Femur (tissue), 1 donor: Measurements from ENCODE around the gene STC2.
A peak's percentile ranks its signal among the peaks of the same experiment; 100 is the strongest.

Source experiments
- DNase-seq: peaks from one replicate; pipeline ENCODE4 v3.0.0-alpha.2; 2017

The STC2 gene

DNA sequence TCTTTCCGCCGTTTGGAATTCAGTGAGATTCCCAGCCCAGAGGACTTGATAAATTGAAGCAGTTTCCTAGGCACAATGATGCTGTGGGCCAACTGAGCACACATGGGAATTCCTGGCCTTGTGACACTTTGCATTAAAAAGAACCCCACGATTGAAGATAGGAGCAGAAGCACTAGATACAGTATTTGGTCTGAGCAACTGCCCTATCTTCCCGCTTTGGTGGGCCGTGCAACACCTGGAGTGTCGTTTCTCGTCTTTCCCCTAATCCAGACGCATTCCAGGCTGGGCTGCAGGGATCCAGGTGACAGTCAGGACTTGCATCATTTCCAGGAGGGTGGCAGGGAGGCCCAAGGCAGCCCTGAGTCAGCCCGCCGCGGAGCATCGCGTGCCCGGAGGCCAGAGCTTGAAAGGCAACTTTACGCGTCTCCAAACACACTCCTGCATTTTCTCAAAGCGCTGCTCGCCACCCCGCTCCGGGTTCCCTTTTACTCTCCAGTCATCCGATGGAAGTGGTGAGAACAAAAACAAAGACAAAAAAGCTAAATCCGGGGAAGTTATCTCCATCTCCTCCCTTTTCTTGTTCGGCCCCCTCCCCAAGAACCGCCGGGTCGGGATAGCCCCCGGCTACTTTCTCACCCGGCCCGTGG, 753 bp upstream of the STC2 start:
- no peak for DNase-seq

DNA sequence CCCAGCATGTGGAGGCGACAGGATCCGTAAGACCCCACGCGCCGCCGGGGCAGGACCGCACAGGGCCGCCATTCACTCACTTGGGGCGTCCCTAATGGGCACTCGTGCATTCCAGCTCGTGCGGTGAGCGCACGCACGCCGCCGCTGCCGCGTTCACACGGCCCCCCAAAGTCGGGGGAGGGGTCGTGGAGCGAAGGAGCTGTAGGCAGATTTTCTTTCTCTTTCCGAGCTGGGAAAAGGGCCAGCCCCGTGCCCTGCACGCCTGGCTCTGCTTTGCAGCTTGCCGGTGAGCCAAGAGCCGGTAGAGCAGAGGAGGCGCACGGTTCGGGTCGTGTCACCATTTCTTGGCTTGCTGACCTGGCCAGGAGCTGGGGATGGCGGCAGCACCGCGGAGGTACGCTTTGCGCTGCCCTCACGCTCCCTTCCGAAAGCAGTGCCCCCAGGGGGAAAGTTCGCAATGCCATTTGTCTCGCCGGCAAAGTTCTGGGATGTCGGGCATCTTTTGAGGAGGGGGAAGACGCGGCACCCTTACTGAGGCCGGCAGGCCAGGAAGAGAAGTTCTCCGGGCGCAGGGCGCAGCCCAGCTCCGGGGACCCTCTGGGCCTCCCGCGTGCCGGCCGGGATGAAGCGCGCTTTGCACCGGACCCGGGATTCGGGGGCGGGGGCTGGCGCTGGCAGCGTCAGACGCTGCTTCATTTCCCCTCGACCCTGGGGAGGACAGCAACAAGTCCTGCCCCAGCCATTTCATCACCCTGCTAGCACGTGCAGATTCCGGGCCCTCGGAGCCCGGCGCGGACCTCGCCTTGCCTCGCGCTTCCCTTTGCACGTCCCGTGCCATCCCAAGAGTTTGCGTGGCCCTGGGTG, 898 bp downstream of the STC2 start:
- DNase-seq: no peak

DNA sequence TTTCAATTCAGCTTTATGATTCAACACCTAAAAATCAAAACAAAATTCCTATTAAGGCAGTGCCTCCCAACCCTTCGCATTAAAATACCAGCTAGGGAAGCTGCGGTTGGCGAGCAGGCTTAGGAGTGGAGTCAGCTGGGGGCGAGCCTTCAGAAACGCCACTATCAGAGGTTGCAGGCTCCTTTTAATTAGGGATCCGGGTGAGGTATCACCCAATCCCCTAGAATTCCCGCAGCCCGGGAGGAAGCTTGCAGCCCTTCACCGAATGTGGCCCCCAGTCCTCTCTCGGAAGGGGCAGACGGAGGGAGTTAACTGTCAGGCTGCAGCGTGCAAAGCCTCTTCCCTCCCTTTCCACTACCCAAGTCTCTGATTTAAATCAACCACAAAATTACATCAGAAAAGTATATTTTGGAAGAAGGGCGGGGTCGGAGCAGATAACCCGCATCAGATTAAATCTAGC, 1.7 kb downstream of the STC2 start:
- no peak for DNase-seq

DNA sequence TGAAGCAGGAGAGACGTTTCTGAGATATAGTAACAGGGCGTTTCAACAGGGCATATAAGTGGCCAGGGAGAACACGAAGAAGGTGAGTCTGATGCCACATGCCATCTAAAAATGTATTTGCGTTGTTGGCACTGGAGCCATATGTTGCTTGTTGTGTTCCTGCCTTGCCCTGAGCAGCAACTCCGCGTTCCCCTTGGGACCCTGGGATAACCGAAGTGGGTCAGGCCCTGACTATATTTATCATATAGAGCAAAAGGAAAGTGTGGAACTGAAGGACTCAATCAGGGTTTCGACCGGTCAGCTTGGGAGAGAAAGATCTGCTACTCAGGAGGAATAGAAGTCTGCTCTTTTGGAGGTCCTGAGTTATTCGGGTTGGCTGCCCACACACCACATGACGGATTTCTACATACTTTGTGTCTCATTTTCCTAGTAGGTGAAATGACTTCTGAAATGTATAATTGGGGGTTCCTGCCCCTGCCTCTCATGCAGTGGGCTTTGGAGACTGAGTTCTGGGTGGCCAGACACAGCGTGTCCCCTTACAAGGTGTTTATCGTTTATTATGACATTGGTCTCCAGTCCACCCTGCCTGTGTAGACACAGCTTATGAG, 3.0 kb downstream of the STC2 start:
- DNase-seq: no peak

DNA sequence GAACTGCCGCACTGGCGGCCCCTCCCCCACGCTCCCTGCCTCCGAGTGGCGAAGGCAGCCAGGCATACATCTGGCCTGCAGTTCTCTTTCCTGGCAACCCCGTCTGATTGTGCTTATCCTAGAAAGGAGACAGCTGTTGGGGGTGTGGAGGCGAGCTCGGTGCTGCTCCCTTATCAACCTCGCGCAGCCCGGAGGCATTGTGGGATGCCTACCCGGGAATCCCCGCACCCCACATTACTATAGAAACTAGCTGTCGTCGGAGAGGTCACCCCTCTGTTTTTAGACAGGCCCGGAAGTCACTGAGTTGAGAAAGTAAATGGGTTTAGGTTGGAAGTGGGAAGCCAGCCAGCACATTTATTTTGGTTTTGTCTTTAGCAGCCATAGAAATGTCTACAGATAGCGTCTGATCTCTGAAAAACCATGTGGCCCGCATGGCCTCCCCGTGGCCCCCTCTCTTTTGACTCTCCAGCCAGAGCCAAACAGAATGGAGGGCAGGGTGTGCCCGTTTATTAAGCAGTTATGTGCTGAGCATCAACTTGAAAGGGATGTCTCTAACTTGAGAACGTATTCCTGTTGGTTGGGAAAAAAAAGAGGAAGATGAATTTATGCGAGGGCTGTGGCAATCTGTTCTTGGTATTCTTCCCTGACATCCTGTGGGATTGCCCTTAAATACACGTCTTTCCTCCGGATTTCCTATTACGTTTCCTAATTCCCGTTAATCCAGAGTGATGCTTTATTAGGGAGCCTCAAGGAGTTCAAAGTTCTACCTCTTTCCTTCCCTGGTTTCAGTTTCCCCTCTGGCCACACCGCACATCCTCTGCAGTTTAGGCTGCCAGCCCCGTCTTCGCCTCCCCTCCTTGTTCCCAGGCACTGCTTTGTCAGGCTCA, 3.9 kb downstream of the STC2 start:
- peak; percentile 90 for DNase-seq

DNA sequence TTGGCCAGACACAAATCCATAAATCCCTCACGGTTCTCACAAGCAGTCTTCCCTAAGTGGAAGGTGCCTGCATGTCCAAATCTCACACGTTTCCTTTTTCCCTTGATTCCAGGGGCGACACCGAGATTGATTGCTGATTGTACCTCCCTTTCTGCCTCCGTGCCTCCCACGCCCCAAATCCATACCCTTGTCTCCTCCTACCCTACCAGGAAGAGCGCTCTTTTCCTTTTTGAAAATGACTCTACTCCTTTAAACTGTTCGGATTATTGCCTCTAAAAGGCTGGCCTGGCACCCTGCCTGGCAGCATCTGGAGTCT, 4.5 kb downstream of the STC2 start:
- DNase-seq: no peak

DNA sequence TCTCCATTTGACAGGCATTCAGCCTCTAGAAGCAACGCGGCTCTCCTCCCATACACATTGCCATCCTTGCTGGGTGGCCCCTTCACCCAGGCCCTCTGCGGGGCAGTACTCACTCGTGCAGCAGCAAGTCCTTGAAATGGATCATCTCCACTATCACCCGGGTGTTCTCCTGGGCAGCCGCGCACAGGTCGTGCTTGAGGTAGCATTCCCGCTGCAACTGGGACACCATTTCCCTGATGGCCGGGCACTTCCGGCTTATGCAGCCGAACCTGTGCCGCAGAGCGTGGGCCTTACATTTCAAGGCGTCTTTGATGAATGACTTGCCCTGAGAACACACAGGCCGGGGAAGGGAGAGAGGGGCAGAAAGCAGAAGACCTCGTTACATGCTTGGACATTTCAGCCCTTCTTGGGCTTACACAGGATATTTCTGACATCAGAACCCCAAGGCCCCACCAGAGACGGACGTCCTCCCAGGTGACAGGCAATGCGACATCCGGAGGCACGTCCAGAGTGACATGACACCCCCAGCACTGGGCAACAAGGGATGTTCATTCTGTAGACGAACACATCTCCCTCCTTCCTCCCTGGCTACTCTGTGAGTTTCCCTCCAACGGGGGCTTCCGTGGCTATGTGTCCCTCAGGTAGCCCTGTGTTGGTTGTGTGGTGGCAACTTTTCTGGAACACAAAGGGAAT, 5.0 kb downstream of the STC2 start:
- no peak for DNase-seq

DNA sequence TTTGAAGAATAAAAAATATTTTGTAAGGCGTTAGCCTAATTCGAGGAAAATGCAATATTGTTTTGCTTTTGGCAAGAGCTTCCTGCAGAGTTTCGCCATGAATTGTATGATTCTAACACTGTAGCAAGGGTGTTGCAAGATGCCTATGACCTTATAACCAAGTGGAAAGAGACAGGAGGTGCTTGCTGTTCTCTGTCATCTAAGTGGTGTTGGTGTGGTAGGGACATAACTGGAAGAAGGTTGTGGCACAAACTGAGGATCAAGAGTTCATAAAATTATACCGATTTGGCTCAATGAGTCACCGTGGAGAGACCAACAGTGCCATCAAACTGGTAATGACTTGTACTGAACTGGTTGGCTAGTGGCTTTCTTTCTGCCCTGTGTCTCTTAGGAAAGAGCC, 6.3 kb downstream of the STC2 start:
- no peak for DNase-seq

DNA sequence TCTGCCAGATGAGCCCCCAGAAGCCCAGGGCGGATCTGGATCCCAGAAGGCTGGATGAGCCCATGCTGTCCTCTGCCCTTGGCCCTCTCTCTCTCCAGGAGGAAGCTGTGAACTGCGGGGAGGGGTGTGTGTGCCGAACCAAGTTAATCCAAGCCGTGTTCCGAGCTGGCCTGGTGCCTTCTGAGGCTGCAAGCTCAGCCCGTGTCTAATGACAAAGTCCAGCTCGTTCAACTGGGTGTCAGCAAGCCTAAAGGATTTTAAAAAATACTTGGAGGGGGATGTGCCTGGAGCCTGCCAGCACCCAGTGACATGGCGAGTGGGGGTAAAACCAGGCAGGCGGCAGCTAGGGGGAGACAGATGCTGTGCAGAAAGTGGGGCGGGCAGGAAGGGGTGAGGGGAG, 8.0 kb downstream of the STC2 start:
- DNase-seq: peak; percentile 75

DNA sequence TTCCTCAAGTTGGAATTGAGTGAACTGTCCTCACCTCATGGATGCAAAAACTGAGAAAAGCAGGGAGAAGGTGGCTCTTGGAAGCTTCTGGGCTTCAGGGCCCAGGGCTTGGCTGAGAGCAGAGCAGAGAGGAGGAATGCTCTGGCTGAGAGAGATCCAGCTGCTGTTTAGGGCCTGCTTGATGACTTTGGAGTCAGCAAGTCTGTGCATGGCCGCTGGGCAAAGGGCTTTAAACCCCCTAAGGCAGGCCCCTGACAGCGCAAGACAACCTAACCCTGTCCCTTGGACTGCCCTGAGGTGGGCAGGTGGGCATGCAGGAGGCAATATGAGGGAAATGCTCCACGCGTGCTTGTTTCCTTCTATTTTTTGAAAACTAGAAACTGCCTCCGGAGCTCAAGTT, 8.6 kb downstream of the STC2 start:
- DNase-seq: no peak

DNA sequence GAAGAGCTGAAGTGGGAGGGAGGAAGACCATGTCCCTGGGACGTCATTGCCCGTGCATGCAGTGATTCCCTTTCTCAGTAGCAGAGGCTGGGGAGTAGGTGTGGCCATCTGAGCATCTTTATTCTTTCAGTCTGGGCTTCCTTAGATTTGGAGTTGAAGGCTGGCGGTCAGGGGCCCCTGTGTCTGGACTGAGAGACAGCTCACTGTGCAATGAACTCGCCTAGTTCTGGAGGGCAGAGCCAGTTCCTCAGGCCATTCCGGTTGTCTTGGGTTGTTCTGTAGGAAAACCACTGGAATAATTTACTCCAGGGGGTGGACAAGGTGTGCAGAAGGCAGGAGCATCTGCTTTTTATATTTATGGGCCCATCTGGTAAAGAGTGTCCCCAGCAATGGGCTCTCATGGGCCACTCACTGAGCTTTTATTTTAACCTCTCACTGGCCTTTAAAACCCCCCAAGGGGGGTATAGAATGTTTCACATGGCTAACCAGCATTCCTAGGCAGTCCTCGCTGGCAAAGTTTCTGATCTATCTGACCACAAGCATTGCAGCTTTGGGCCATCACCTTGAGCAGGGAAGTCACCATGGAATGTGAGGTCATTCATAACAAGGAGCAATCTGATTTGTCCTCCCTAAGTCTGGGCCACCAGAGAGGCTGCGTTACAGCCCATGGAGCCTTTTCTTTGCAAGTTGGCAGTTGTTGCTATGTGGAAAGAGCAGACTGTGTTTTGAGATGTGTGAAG, 9.2 kb downstream of the STC2 start:
- DNase-seq: no peak

DNA sequence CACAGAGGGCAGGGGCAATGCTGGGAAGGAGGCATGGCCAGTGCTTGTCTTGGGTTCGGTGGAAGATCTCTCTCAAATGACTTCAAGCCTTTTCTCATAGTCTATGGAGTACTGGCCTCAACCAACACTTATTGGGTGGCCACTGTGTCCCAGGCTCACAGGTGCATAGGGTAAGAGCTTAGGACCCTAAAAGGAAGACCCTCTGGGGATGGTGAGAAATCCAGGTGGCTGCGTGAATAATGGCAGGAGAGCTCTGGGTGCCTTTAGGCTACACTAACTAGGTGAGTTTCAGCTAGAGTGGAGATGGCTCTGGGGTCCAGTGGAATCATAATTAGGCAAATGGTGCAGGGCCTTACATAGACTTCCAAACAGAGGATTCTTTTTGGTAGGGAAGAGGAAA, 9.9 kb downstream of the STC2 start:
- DNase-seq: no peak

DNA sequence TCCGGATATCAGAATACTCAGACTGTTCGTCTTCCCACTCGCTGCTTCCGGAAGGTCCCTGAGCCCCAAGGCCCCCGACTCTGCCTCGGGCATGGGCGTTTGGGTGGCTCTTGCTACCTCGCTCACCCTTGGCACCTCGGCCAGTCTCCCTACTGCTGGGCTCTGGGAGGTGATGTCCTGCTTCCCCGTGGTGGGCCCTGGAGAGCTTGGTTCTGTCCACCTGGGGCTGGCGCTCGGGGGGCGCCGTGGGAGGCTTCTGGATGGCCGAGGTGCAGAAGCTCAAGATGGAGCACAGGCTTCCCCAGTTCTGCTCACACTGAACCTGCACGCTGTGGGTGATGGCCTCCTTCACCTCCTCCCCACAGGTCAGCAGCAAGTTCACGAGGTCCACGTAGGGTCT, 10.4 kb downstream of the STC2 start:
- DNase-seq: no peak

DNA sequence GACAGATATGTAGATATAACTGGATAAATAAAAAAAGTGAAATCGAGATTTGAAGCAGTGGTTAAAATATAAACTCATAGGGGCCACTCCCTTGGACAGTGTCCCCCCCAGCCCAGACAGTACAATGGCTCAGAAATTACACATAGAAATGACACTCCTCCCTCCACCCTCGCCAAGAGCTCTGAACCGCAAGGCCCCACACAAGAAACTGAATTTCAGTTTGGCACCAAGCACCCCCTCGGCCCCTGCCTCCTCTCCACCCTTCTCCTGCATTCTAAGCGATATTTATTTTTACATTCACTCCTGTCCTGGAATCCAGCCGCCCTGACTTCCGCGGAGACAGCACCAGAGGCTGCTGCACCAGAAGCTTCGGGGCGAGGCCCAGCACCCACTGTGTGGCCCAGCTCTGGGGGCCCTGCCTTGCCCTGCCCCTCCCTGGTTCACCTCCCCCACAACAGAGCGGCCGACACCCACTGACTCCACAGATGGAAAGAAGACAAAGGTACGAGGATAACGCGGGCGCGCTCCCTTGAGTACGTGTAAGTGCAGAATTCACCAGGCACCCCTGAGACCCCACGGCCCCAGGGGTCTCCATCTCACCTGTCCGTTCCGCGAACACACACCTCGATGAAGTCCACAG, 11.0 kb downstream of the STC2 start:
- DNase-seq: no peak

DNA sequence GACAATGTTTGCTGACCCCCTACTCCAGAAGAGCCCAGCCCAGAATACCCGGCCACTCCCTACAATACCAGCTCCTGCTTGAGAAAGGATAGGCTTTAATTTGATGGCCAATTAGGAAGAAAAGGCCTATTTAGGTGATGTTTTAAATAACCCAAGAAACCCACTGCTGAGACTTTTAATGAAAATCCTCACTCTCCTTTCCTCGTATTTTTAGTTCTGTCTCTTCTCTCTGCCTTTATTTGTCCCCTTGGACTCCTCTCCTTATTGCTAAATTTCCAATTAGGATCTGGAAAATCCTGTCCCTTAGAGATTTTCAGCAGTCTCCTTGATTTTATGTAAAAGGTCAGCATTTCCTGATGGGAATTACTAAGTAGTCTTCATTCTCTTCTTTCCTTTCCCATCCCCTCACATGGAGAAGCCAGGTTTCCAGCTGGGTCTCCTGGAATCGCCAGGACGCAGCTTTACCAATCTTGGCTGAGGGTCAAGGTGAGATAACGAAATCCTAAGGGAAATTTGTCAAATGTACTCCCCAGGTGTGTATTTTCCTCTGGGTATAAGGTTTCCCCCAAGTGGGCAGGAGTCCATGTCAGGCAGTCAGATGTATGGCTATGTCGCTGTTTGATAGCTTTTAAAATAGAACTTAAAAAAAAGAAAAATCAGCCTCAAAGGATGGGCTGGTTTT, 11.7 kb downstream of the STC2 start:
- DNase-seq: no peak

DNA sequence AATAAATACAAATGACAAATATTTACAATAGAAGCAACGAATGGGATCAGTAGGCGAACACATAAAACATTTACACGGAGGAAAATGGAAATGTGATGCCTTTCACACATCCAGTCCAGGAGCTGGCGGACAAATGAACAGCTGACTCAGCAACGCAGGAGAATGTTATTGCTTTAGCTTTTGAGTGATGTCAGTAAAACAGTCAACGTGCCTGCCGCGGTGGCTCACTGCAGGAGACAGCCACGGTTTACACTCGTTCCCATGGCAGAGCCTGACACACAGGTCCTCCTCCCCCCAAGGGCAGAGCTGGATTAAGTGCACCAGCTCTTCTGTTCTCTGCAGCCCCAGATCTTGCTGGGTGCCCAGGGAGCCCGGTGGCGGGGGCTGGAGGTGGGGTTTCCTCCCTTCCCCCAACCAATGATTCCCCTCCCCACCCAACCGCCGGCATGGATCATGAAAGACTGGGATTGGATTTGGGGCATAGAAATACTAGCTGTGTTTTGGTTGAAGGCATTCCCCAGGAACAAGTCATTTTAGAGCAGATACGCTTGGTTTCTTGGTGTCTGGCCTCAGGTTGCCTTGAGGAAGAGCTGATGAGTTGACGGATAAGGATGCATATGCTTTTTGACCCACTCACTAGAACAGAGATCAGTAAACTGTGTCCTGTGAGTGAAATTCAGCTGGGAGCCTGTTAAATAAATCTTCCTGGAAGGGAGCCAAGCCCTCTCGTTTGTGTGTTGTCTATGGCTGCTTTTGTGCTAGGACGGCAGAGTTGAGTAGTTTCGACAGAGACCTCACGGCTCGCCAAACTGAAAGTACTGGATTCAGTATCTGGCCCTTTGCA, 12.5 kb downstream of the STC2 start:
- peak; percentile 66 for DNase-seq

DNA sequence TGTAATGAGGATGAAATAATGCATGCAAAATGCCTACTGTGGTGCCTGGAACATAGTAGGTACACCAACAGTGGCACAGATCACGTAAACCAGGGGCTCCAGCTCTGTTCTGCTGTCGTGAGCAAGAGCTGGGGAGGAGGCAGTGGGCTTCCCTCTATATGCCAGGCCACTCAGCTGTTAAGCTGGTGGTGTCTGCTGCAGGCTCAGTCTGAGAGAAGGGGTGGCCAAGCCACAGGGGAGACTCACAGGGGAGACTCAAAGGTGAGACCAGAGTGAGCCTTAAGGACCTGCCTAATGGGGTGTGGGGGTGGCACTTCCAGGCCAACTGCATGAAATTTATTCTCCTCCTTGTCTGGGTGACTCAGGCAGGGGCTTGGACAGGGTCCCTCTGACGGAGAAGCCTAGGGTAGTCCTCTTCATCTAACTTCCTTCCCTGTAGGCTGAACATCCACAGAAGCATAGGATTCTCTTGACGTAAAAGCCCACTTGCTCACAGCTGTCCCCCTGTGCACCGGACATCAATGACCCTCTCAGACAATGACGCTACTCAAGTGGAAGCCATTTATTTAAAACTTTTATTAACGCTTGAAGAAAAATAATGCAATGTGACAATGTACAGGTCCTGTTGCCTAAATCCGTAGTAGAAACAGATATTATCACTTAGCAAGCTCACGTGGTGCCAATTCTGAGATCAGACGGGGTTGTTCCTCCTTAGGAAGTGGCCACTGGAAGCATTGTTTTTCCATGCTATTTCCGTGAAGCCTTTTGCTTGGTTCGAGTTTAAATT, 13.9 kb downstream of the STC2 start:
- no peak for DNase-seq

DNA sequence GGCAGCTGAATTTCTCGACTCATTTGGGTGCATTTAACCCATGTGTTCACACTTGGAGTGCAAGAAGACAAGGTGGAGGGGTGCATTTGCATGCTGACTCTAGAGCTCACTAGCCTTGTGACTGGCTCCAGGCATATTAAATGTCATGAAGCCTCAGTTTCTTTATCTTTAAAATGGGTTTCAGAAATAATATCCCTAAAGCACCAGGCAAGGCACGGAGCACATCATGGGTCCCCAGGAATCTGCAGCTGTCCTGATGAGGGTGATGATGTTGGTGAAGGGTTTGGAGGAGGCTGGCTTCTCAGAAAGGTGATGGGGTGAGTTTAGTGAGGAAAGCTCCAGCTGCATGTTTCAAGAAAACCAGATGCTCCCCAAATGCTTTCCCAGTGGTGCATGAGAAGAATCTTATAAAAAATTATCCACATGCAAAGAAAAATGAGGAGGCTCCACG, 14.8 kb downstream of the STC2 start:
- DNase-seq: no peak

DNA sequence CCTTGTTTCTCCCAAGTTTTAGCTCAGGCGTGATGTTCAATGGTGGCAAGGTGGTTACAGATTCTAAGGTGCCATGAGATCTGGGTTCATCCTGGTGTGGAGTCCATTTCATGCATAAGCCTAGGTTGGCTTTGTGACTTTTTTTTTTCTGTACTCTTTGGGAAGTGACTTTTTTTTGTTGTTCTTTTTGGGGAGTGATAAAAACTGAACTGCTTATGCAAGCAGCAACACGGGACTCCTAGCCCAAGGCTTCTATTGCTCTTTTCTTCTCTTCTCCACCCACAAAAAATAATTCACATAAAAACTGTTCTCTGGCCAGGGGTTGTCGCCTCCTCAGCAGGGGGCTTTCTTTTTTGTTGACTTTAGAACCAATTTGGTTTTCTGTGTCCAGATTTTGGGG, 15.4 kb downstream of the STC2 start:
- no peak for DNase-seq
